ENCODE results near the gene CHADL.
"Not testable (repeated sequence)": the region's sequence is repeated elsewhere in the genome, so short reads cannot be mapped to it uniquely, and the experiment has no call there.

CHADL gene, protein sequence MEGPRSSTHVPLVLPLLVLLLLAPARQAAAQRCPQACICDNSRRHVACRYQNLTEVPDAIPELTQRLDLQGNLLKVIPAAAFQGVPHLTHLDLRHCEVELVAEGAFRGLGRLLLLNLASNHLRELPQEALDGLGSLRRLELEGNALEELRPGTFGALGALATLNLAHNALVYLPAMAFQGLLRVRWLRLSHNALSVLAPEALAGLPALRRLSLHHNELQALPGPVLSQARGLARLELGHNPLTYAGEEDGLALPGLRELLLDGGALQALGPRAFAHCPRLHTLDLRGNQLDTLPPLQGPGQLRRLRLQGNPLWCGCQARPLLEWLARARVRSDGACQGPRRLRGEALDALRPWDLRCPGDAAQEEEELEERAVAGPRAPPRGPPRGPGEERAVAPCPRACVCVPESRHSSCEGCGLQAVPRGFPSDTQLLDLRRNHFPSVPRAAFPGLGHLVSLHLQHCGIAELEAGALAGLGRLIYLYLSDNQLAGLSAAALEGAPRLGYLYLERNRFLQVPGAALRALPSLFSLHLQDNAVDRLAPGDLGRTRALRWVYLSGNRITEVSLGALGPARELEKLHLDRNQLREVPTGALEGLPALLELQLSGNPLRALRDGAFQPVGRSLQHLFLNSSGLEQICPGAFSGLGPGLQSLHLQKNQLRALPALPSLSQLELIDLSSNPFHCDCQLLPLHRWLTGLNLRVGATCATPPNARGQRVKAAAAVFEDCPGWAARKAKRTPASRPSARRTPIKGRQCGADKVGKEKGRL

DNA sequence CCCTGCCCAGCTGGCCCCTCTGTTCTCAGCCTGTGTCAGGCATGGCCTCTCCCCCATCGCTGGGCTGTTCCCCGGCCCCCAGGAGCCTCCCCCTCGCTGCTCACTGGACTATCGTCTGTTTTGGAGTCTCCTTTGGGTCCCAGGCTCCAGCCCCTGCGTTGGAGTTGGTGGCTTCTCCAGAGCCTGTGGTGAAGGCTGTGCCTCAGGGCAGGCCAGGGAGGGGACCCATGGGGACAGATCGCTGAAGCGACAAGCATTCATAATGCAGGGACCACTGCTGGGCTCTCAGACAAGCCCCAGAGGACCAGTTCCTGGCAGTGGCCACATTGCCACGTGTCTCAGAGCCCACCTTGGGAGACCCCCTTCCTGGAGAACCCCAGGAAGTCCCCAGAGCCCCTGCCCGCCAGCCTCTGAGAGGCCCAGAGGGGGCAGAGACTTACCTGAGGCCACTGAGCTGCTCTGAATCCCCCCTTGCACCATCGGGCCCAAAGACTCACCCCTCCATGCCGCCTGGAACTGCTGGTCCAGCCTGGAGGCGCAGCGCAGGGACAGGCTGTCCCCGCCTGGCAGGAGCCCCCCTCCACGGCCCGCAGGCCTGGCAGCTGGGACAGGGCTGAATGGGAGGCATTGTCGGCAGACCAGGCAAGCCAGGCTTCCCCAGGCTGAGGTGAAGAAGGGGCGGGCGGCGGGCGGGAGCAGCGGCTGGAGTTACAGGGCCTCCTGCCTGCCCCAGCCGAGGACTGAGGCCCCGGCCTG lies at the start of gene CHADL:
Gene CHADL, minus strand, starts transcription at position 555 of the 756 bp plus-strand sequence. Its CDS starts 50 bp downstream, at position 505.
- in situ Hi-C loops (cut with MboI; ENCODE audit: low sequenced_read_pairs) = no loop called here

DNA sequence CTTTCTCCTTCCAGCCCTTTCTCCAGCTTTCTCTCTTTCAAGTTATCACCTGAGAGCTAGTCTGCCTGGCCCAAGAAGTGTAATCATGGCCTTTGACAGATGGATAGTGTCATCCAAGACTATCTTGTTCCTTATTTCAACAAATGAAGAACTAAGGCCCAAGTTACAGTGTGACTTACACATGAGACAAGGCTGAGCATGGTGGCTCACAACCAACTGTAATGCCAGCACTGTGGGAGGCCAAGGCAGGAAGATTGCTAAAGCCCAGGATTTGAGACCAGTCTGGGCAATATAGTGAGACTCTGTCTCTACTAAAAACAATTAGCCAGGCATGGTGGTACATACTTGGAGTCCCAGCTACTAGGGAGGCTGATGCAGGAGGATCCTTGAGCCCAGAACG lies 48.9 kb upstream of the CHADL start:
- in situ Hi-C loops (cut with MboI; ENCODE audit: low sequenced_read_pairs) = no loop called here

DNA sequence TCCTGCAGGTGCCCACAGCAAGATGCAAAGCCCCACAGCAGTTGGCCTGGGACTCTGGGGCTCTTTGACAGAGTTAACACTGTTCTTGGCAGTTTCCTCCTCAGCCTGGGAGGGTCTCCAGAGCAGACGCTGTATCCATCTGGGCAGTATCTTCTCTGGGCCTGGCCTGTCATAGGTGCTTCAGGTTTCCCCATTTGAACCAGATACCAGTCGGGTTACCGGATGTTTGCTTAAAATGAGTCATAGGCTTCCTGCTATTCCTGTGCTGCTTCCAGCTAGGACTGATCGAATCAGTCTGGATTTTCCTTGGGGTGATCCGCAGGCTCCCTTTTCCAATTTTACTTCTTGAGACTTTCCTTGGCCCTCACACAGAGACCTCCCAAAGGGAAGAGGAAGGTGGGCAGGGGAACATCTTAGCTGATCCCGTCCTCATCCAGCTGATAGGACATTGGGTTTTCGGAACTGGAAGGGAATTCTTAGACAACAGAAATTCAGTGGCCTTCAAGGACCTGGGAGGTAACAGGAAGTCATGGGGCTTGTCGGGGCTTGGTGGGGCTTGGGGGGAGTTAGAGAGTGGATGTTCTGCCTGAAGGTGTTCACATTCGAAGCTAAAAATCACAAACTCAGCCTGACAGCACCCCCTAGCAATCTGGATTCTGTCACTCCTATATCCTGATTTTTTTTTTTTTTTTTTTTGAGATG lies 47.7 kb upstream of the CHADL start:
- in situ Hi-C loops (cut with MboI; ENCODE audit: low sequenced_read_pairs) = no loop called here

DNA sequence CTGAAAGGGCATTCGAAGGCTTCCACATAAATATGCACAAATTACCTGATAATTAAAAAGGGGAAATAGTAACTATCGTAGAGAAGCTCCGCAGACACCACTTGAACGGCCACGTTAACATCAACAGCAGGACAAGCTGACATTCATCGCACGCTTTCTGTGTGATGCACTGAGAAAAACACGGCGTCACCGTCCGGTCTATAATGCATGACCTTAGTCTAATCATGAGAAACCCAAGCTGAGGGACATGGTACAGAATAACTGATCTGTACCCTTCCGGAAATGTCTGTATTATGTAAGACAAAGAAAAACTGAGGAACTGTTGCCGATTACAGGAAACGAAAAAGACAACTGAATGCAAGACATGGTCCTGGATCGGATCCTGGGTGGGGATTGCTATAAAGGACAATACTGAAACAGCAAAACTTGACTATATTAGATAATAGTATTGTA lies 45.9 kb upstream of the CHADL start:
- in situ Hi-C loops (cut with MboI; ENCODE audit: low sequenced_read_pairs) = no loop called here

DNA sequence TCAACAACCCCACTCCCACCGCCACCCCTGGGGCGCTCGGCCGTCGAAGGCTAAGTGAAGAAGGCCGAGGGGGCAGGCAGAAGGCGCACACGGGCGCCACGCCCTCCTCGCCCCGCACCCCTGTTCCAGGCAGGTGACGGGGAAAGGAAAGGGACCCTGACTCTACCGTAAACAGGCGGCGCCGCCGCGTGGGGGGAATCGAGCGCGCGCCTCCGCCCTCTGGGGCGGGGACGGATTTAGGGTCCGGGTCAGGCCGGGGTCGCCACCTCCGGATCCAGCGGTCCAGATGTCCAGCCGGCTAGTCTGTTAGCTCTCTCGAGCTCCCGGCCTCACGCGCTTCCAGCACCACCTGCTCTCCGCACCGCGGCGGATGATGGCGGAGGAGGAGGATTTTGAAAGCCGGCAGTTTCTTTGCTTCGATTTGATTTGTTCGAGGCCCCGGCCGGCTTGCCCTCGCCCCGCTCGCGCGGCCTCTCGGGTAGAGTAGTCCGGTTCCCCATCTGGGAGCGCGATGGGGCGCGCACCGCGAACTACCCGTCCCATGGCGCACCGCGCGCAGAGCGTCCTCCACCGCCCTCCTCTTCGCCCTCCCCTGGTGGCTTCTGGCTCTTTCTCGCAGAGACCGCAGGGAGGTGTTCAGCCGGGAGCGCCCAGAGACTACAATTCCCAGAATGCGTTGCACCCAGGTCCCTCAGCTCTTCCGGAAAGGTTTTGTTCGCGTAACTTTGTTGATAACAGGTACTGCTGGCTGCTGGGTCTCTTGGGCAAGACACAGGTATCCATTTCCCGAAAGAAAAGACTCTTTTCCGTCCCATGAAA lies 45.3 kb upstream of the CHADL start, which contains the start of gene RANGAP1:
Gene RANGAP1, minus strand, starts transcription at position 368 of the 819 bp plus-strand sequence. CDS start 5,143 bp downstream, outside the sequence.
- in situ Hi-C loops (cut with MboI; ENCODE audit: low sequenced_read_pairs) = no loop called here

DNA sequence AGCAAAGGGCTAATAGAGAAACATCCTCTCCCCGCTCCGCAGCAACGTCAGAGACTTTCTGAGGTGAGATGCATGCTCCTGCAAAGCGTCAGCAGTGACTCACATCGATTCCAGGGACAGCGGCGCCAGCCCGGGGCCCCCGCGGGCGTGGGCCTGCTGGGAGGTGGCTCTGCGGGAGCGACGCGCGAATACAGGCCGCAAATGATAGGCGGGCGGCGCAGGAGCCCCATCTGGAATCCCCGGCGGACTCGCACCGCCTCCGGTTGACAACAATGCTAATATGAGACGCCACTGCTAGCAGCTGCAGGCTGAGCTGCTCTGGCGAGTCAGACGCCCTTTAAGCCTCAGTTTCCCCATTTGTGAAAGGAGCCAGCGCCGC lies 44.7 kb upstream of the CHADL start:
- in situ Hi-C loops (cut with MboI; ENCODE audit: low sequenced_read_pairs) = no loop called here

DNA sequence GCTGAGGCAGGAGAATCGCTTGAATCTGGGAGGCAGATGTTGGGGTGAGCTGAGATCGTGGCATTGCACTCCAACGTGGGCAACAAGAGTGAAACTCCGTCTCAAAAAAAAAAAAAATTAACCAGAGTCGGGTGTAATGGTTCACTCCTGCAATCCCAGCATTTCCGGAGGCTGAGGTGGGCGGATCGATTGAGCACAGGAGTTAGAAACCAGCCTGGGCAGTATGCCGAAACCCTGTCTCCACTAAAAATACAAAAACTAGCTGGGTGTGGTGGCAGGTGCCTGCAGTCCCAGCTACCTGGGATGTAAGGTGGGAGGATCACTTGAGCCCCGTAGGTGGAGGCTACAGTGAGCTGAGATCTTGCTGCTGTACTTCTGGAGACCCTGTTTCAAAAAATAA lies 43.7 kb upstream of the CHADL start:
- in situ Hi-C loops (cut with MboI; ENCODE audit: low sequenced_read_pairs) = no loop called here

DNA sequence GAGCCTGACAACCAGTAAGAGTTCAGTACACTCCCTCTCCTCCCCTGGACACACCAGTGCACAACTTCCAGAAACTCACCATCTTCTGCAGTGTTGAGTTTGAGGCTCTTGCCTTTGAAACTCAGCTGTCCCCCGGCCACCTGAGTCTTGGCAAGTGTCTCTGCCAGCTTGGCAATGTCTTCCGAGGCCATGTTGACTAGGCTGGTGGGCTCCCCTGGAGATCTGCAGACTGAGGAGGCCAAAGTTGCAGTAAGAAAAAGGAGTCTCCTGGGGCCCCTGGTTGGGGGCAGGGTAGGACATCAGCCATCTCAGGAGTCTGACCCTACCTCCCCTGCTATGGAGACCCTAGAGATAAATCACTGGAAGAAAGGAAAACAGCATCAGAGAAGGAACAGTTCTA lies 40.1 kb upstream of the CHADL start:
- in situ Hi-C loops (cut with MboI; ENCODE audit: low sequenced_read_pairs) = no loop called here

DNA sequence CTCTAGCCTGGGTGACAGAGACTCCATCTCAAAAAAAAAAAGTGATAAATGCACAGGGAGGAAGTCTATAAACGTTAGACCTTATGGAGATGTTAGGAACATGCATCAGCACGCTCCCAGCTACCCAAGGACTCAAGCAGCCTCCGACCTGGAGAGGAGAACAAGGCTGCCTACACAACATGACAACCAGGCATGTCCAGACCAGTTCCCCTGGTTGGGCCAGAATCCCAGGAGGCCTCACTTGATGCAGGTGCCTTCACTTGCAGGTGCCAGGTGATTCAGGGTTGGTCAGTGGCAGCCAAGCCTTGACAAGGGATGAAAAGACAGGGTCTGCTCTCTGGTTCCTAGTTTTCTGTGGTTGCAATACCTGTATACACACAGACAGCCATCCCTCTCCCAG lies 39.3 kb upstream of the CHADL start:
- in situ Hi-C loops (cut with MboI; ENCODE audit: low sequenced_read_pairs) = no loop called here

DNA sequence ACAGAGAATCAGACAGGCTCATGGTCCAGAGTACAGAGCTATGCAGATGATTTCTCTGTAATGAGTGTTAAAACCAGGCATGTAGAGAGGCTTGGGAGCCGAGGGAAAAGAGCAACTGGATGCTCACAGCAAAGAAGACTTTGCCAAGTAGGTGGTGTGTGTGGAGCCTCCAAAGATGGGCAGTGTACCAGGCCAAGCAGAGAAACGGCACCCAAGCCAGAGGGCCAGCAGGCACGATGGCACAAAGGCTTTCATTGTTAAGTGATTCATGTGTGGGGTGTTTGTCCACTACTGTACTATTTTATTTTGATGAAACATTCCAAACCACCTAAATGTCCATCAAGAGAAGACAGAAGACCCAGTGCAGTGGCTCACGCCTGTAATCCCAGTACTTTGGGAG lies 34.1 kb upstream of the CHADL start:
- in situ Hi-C loops (cut with MboI; ENCODE audit: low sequenced_read_pairs) = no loop called here

DNA sequence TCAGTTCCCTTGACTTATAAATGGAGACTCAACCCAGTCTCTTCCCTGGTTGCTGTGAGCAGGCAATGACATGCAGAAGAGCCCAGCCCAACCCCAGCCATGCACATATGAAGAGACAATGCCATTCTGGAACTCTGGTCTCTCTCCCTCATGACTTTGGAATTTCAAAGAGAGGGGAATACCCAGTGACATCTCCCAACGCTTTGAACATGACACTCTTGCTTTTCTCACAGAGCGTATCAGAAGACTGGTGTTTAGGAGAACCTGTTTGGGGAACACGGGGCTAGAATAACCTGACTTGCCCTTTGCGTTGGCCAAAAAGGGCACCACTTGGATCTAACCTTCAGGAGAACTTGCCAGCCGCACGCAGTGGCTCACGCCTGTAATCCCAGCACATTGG lies 32.4 kb upstream of the CHADL start:
- in situ Hi-C loops (cut with MboI; ENCODE audit: low sequenced_read_pairs) = no loop called here

DNA sequence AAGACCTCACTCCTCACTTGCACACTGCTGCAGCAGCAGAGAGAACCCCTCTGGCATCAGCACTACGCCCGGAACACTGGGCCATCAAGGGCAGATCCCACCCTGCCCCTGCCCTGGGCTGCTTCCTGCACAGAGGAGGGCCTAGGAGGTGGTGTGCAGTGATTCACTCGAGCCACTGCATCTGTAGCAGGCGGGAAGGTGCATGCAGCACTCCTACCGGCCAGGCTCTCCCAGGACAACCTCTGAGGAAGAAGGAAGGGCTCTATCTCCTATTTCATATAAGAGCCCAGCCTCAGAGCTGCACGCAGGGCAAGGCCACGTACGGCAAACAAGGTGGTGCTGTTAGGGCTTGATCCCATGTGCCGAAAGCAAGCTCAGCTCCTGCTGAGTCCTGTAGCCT lies 31.1 kb upstream of the CHADL start:
- in situ Hi-C loops (cut with MboI; ENCODE audit: low sequenced_read_pairs) = no loop called here

DNA sequence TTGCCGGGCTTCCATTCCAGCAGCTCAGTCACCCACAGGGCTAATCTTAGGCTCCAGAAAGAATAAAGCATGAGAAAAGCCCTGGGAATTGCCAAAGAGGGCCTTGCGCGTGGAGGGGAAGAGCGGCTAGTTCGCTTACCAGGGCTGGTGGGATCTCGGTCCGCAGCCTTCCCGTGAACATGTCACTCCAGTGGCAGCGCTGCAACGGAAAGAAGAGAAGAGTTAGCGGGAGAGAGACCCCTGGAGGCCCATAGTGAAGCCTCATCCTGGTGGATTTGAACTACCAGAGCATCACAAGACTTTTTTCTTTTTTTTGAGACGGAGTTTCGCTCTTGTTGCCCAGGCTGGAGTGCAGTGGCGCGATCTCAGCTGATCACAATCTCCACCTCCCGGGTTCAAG lies 27.2 kb upstream of the CHADL start:
- in situ Hi-C loops (cut with MboI; ENCODE audit: low sequenced_read_pairs) = no loop called here

DNA sequence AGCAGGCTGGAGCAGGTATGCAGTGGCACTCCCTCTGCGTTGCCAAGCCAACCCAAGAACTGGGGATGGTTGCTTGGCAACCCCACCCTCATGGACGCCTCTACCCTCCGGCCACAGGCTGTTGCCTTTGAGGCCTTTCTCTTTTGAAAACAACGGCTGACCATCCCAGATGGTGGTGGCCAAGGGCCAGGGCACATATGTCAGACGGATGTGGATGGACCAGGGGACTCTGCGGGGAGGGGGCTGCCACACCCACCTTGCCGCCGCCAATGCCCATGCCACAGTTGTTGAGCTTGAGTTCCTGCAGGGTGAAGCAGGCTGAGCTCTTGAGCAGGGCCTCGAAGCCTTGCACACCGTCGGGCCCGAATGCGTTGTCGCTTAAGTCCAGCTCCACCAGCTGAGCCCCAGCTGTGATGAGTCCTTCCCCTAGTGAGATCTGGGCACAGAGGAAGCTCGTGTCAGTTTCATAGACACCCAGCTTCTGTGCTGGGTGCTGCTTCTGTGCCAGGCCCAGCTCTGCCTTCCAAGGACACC lies 23.7 kb upstream of the CHADL start:
- in situ Hi-C loops (cut with MboI; ENCODE audit: low sequenced_read_pairs) = no loop called here

DNA sequence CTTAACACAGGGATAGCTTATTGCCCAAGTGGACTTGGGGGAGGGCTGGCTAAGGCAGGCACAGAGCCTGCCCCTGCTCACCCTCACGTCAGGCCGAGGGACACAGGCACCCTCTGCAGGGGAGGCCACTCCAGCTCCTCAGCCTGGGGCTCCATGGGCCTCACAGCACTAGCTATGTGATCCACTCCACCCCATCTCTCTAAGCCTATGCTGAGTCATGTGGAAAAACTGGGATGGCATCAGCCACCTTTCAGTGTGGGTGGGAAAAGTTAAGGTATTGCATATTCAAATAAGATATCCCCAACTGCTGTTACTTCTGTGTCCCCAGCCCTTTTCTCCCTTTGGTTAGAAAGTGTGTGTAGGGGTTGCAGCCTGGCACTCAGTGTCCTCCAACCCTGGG lies 23.0 kb upstream of the CHADL start:
- in situ Hi-C loops (cut with MboI; ENCODE audit: low sequenced_read_pairs) = no loop called here

DNA sequence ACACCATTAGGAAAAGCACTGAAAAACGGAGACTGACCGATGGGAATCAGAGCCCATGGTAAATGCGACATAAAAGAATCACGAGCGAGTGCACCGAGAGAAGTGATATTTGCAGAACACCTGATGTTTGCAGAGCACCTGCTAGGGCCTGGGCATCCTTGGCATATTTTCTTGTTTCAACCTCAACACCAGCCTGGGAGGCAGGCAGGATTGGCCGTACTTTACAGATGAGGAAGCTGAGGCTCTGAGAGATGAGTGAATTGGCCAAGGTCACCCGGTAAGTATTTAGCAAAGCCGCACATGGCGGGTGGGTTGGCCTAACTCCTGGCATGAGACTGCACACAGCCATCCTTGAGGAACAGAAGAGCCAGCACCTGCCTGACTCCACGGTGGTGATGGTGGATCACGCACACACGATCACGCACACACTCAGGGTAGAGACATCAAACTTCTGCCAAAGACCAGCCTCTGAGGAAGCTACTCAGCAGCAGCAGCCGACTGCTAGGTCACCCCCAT lies 21.6 kb upstream of the CHADL start:
- in situ Hi-C loops (cut with MboI; ENCODE audit: low sequenced_read_pairs) = no loop called here

DNA sequence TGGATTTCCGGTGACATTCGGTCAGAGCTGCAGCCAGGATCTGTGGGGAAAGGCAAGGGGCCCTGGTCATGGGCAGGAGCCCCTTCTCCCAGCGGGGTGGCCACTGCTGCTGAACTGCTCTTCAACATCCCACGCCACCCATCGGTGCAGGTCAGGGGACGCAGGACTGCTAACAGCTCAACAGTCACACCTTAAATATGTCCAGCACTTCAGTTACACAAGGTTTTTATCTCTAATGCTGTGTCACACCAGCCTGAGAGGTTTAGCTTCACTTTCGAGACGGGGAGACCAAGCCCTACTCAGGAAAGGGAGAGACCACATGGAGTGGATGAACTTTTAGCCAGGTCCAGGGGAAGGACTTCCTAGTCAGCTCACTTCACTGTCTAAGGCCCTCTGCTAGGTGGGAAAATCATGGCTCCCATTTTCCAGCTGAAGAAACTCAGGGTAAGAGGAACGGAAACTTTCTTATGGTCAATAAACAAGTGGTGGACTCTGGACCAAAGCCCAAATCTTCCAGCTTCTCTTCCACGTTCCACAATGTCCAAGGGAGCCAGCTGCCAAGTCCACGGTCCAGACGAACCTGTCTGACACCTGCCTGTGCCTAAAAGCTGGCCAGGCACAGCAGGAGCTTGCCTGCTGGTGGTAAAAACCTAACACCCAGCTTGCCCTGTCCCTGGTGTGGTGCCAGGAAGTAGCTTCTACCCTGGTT lies 21.0 kb upstream of the CHADL start:
- in situ Hi-C loops (cut with MboI; ENCODE audit: low sequenced_read_pairs) = no loop called here

DNA sequence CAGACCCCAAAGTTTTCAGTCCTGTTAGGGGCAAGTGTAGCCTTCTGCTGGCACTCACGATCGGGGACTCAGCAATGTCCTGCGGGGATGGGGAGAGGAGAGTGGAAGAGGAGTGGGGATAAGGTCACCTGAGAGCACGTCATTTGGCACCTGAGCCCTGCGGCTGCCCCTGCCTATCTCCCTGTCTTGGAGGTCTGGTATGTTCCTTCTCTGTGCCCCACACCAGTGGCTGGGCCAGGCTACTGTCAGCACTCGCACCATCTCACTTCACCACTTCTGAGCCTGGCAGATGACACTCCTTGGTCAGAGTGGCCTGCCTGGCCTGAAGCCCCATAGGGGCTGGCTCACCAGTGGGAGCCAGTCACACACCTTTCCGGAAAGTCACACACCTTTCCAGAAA lies 20.1 kb upstream of the CHADL start:
- in situ Hi-C loops (cut with MboI; ENCODE audit: low sequenced_read_pairs) = no loop called here

DNA sequence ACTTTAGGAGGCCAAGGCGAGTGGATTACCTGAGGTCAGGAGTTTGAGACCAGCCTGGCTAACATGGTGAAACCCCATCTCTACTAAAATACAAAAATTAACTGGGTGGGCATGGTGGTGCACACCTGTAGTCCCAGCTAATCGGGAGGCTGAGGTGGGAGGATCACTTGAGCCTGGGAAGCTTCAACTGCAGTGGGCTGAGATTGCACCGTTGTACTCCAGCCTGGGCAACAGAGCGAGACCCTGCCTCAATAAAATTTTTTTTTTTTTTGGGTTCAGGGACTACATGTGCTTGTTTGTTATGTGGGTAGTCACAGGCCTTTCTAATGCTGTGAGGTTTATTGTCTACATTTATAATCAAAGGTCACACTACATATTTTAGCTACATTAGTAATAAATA lies 19.0 kb upstream of the CHADL start:
- in situ Hi-C loops (cut with MboI; ENCODE audit: low sequenced_read_pairs) = not testable (repeated sequence)
